8988T (cell line): ENCODE results near the gene WFDC5.
A peak's percentile ranks its signal among the peaks of the same experiment; 100 is the strongest.
"Not testable (repeated sequence)": the region's sequence is repeated elsewhere in the genome, so short reads cannot be mapped to it uniquely, and the experiment has no call there.

Experiments used
- DNase-seq: peaks from one replicate; pipeline ENCODE4 v3.0.0; 2011

The WFDC5 gene, protein sequence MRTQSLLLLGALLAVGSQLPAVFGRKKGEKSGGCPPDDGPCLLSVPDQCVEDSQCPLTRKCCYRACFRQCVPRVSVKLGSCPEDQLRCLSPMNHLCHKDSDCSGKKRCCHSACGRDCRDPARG

DNA sequence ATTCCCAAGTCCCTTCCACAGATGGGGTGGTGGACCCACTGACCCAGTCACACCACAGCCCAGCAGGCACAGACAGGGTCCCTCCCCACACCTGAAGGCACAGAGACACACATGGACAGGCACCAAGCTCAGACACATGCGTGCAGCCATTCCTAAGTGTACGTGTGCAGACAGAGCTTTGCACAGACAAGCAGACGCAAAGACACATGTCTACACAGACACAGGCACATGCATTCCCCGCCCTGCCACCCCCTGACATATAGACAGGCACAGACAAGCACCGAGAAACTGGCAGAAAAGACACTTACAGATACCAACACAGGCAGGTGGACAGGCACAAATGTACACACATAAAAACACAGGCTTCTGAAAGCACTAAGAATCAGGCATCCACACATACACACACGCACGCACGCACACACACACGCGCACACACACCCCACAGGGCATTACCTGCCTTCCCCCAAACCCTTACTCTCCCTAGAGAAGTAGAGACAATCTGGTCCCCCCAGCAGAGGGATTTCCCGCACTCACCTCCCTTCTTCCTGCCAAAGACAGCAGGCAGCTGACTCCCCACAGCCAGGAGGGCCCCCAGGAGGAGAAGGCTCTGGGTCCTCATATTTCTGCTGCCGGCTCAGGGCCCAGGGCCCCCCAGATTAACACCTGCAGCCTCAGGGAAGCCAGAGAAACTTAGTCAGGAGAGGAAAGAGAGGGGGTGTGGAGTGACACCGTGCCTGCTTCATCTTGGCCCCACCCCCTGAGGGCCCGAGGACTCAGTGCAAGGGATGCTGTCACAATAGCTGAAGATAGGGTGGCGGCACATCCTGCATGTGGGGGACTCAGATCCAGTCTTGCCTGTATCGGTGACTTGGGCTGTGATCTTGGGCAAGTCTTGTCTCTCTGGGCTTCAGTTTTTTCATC, at the start of gene WFDC5:
TSS of gene WFDC5 (minus strand) at position 710 of the 921 bp plus-strand sequence. CDS start at position 619, 91 bp downstream.
- DNase-seq: no peak

DNA sequence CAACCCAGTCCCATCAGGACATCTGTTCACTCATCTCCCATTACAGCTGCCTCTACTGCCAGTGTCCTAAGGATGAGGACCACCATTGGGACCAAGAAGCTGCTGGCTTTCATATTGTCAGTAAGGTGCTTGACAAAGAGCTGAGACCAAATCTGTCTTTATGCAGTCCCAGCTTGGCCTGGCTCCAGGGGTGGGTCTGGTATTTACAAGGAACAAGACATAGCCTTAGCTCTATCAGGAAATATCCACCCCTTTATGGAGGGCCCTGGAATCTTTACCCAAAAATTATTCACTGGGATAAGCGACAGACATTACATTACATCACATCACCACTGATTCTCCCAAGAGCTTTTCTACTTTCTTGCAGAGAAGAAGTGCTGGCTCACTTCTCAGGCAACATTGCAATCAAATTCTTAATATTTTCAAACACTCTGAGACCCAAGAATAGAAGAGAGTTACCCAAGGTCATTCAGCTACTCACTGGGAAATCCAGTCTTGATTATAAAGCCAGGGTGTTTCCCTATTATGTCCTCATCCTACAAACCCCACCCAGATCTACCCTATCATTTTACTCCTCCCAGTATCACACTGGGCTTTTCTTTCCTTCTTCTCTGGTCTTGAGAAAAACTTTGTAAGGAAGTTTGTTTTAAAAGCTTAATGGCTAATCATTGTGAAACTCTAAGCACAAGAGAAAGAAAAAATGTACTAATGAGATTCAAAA, 48.3 kb upstream of the WFDC5 start:
- DNase-seq: no peak

DNA sequence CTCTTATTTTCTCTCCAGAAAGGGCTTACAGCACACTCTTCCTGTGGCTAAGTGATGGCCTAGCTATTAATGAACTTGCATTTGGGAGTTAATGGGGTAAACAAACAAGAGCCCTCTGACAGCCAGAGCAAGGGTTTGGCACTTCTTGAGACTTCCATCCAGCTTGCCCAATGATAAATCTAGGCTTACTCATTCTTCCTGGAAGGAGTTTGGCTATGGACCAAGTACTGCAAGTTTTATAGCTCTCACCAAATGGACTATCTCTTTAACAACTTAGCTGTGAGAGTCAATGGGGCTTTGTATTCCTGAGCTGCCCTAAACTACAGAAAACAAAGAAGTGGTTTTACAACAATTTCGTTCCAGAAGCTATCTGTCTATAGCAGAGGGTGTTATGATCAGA, 43.0 kb upstream of the WFDC5 start:
- no peak for DNase-seq

DNA sequence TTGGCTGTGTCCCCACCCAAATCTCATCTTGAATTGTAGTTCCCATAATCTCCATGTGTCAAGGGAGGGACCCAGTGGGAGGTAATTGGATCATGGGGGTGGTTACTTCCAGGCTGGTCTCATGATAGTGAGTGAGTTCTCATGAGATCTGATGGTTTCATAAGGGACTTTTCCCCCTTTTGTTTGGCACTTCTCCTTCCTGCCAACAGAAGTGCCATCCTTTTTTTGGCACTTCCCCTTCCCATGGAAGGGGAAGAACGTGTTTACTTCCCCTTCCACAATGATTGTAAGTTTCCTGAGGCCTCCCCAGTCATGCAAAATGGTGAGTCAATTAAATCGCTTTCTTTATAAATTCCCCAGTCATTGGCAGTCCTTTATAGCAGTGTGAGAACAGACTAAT, 41.7 kb upstream of the WFDC5 start:
- no peak for DNase-seq

DNA sequence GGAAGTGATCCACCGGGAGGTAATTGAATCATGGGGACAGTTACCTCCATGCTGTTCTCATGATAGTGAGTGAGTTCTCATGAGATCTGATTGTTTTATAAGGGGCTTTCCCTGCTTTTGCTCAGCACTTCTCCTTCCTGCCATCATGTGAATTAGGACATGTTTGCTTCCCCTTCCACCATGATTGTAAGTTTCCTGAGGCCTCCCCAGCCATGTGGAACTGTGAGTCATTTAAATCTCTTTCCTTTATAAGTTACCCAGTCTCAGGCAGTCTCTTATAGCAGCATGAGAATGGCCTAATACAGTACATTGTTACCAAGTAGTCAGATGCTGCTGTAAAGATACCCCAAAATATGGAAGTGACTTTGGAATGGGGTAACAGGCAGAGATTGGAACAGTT, 39.8 kb upstream of the WFDC5 start:
- not testable (repeated sequence) for DNase-seq

DNA sequence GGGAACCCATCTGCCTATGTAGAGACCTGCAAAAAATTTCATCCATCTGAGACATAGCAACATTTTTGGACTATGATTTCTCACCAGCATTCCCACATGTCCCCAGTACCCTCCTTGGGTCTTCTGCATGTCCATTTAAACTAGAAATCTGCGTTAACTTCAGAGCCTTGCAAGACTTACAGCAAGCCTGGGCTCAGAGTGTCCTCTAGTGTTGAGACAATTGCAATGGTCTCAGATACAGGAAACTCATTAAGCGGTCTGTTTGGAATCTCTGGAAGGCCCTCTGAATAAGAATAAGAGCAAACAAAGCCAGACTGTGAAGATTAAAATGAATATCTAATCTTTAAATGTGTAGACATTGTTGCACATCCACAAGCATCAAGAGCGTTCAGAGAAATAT, 39.2 kb upstream of the WFDC5 start:
- DNase-seq: no peak

DNA sequence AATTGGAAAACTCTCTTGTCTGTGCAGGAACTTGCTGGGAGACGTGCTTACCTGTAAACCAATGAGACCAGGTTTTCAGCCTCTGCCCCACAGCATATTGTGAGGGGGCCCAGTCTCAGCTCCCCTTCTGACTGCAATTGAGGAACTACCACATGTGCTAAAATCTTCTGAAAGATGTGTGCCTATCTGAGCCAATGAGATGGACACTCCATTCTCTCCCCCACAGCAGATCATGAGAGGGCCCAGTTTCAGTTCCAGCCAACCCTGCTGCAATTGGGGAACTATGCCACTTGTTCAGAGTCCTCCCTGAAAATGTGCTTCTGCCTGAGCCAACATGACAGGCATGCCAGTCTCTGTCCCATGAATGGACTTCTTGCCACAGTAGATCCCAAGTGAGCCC, 38.8 kb upstream of the WFDC5 start:
- DNase-seq: no peak

DNA sequence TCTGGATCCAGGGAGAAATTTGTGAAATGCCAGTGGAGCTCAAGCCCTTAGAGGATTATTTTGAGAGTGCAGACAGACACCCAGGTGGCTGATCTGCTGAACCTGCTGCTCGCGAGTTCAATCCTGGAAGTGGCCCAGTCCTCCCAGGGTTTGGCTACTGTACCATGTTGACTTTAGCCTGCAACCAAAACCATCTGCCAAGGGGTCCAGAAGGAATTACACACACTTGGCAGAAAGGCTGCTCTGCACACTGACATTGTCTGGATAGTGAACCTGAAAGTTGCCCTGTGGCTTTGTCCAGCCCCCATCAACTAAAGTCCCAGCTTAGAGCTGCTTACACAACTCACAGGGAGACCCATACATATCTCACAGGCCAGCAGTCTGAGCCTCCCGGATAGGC, 38.2 kb upstream of the WFDC5 start:
- no peak for DNase-seq

DNA sequence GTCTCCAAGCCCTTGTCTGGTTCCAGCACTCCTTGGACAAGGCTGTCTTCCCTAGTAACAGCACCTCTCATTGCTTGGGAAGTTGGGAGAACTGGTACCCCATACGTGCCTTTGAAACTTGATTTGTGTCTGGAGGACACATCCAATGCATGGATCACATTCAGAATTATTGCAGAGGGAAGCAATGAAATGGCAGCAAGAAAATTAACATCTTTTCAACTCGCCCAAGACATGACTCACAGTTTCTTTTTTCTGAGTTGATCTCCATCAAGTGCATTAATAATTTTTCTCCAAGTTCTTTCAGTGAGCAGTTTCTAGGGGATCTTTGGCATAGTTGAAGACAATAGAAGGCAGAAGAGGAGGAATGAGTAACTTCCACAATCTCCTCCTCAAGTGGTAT, 37.4 kb upstream of the WFDC5 start:
- DNase-seq: no peak

DNA sequence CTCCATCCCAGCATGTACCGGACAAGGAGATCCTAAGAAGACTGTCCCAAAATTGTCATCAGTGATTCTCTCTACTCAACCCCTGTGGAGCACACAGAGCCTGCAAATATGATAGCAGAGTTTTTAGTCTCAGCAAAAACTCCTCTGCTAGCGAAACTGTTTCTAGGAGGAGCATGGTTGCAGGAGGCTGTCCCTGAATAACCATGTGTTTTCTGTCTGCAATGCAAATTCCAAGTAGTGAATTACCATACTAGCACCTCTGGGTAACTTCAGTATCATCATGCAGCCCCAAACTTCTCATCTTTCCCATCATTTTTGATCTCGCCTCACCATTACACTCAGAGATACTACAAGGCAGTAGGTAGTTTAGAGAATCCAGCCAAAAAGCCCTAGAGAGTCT, 34.1 kb upstream of the WFDC5 start:
- no peak for DNase-seq

DNA sequence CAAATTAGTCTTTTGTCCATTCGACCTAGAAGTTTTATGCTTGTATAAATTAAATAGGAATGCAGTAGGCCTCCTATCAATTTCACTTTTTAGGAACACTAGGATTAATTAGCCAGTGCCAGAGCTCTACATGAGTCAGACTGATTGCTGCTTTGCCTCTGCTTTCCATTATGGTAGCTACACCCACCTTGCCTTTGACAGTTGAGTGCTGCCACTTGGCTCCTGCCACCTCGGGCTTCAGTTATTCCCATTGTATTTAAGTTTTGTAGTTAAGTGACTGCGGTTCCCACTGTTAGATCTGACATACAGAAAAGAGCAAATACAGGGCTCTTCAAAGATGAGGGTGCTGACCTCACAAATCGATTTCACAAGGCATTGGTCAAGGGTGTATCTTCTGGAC, 25.9 kb upstream of the WFDC5 start:
- no peak for DNase-seq

DNA sequence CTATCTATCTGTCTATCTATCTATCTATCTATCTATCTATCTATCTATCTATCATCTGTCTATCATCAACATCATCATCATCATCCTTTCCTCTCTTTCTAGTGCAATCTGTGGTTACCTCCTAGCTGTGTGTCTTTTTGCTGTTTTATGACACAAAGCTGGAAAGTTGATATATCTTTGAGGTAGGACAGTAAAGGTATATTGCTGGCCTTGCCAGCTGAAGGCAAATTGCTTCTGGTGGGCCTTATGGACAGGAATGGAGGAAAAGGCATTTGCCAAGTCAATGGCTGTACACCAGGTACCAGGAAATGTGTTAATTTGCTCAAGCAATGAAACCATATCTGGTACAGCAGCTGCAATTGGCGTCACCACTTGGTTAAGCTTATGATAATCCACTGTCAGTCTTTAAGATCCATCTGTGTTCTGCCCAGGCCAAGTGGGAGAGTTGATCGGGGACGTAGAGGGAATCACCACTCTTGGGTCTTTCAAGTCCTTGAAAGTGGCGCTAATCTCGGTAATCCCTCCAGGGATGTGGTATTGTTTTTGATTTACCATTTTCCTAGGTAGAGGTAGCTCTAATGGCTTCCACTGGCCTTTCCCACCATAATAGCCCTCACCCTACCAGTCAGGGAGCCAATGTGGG, 24.9 kb upstream of the WFDC5 start:
- not testable (repeated sequence) for DNase-seq

DNA sequence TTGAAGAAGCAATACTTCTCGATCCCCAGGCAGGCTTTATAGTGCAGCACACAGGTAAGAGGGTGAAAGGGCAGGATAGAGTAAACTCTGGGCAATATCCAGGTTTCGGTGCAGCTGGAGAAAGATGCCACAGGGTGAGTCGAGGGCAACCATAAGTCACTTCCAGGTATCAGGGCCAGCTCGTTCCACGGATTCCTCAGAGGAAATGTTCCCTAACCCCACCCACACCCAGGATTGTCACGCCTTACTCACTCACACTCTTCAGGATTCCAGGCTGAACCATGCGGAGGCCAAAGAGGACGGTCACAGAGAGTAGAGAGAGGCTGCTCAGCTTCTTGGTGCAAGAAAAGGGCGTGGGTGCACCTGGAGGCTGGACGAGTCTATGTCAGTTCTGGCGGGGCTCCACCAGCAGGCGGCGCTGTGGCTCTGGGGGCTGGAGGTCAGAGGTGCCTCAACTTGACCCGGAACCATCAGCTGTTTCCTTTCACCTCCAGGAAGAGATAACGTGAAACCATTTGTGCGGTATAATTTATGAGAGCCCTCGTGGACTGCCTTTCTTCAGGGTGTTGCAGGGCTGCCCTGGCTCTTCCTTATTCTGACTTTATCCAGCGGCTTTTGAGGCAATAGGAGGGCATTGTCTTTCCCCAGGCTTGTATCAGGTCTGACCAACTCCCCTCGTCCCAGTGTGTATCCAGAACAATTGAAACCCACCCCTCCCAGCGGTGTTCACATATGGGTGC, 23.8 kb upstream of the WFDC5 start:
- peak; percentile 37 for DNase-seq

DNA sequence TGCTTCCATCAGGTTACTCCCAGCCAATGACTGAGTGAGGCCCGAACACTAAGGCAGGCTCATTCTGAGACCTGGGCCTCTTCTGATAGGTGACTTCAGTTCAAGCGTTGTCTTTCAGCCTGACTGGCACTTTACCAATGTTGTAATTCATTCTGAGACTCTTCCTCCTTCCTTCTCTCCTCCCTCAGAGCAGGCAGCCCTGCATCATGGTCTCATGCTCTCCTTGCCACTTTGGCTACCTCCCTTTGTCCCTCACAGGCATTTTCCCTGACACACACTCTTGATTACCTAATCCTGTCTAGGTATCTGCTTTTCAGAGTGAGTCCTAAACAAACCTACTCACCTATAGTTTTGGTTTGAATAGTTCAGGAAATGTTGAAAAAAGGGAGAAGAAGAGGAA, 21.9 kb upstream of the WFDC5 start:
- DNase-seq: no peak

DNA sequence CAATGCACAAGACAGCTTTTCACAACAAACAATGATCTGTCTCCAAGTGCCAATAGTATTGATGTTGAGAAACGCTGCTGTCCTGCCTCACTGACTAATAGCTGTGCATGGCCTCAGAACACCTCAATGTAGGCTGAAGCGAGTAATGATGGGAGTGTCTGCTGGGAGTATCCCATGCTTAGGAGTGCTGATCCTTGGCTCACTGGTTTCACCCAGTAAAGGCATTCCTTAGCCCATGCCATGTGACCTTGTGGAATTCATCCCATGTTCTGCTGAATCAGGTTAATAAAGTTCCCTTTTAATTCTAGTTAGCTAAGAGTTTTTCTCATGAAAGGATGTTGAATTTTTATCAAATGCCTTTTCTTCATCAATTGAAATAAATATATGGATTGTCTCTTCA, 13.1 kb upstream of the WFDC5 start:
- DNase-seq: no peak

DNA sequence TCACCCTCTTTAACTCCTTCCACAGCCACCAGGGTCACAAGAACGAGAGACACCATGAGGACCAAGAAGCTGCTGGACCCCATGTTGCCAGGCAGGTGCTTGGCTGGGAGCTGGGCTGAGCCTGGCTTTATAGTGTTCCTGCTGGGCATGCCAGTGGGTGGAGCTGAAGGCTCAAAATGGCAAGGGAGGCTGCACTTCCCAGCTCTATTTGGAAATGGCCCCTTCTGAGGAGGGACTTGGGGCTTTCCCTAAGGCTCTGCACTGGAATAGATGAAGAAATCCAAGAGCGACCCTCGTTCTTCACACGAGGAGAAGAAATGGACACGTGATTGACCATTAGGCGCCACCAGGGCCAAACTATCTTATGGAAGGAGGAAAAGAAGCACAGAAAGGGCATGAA, 9.4 kb upstream of the WFDC5 start, which contains the start of gene WFDC12:
TSS of gene WFDC12 (minus strand) at position 101 of the 400 bp plus-strand sequence. CDS start at position 83, 18 bp downstream.
- DNase-seq: no peak

DNA sequence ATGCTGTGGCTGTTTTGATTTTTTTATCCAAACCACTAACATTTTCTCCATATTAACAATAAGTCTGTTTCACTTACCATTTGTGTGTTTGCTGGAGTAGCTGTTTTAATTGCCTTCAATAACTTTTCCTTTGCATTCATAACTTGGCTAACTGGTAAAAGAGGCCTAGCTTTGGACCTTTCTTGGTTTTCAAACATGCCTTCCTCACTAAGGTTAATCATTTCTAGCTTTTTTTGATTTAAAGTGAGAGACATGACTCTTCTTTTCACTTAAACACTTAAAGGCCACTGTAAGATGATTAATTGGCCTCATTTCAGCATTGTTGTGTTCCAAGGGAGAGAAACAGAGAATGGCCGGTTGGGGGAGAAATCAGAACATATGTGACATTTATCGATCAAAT, 6.4 kb upstream of the WFDC5 start:
- no peak for DNase-seq

DNA sequence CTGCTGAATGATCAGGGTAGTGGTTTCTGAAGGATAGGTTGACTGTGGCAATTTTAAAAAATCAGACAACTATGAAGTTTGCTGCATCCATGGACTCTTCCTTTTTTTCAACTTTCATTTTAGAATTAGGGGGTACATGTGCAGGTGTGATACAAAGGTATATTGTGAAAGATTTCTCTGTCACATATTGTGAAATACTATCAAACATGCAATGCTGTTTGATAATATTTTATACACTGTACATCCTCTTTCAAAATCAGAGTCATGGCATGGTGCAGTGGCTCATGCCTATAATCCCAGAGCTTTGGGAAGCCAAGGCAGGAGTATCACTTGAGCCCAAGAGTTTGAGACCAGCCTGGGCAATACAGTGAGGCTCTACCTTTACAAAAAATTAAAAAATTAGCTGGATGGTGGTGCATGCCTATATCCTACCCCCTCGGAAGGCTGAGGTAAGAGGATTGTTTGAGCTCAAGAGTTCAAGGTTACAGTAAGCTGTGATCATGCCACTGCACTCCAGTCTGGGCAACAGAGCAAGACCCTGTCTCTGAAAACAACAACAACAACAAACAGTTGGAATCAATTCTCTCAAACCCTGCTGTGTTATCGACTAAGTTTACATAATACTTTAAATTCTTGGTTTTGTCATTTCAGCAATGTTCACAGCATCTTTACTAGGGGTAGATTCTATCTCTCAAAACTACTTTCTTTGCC, 4.7 kb upstream of the WFDC5 start:
- no peak for DNase-seq

DNA sequence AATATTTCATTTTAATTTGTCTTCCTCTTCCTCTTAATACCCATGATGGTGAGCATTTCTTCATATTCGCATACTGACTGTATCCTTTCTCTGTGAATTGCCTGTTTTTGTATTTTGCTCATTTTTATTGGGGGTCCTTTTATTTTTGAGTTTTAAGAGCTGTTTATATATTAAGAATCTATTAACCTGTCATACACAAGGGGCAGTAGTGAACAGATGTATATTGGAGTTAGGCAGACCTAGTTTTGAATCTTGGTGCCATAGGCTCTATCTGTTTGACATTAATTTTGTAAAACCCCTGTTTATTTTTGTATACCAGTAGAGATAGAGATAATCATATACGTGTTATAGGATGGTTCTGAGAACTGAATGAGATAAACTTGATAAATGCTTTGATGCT, 3.1 kb upstream of the WFDC5 start:
- DNase-seq: no peak

DNA sequence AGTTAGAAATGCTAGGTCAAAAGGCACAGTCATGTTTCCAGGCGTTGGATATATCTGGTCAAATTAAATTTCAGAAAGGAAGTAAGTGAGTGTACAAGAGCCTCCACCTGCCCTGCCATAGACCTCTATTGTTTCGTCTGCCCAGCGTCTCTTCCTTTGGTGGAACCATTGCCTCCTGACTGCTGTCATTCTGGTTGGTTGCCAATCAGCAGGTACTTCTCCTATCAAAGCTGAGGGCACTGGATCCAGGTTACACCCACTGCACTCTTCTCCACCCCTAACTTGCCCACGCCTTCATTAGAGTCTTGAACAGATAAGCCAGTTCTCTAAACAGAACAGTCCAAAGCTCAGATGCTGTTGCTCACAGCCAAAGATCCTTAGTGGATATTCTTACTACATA, 2.6 kb upstream of the WFDC5 start:
- no peak for DNase-seq

DNA sequence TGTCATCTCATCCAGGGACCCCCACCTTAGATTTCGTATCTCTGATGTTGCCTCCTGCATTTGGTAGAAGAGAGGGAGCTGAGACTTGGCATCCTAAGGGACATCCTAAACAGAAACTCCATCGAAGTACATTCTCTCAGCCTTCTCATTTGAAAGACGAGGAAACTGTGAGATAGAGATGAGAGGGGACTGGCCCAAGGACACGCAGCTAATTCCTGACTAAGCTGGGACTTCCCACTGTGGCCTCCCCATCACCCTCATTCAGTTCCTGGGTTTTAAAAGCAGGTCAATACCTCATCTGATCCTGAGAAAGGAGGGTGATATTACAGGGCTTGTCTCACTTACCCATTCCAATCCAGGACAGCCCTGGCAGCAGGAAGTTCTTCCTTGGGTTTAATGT, 855 bp upstream of the WFDC5 start:
- no peak for DNase-seq

DNA sequence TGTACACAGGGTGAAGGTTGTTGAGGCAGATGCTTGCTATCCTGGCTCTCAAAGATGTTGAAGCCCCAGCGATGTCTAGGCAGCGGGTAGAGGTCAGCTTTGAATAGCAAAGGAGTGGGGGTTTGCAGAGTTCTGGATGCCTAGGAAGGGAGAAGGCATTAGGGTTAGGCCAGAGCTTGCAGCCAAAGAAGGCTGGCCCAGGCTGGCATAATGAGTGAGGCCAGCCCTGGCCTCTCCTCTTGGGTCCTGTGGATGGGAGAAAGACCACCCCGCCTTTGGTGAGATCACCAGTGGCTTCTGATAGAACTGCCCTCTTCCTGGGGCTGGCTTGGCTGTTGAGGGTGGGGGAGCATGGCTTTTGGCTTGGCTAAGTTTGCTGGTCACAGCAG, 406 bp upstream of the WFDC5 start:
- no peak for DNase-seq
